Measurements from ENCODE around the gene SH3BP4.
"Not testable (repeated sequence)": the region's sequence is repeated elsewhere in the genome, so short reads cannot be mapped to it uniquely, and the experiment has no call there.

The SH3BP4 gene

DNA sequence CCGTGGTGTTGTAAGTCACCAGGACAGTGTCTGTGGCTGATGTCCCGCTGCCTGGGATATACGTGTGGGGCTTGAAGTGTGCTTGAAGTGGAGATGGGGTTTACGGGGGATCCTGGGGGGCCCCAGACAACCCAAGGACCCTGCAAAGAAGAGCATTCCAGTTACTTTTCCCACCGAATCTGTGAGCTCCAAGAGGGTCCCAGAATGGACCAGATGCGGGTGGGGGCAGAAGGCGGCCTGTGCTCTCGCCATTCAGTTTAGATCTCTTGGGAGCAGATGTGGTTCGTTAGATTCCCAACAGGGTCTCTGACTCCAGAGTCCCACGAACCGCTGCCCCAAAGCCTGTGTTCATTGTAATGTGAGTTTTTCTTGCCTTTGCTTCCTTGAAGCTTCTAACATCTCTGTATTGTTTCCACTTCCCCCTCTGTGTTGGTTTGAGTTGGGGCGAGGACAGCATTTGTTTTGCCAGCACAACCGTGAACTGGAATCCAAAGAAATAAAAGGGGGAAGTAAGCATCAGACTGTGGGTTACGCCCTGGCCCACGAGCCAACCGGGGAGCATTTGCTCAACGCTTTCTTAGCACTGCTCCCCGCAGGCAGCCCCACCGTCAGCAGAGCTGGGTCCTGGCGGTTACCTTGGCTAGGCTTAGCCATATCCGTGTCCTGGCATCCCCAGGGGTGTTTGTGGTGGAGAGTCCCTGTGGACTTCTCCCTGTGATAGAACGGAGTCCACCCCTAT is 92.1 kb downstream of the SH3BP4 start:
- DNase-seq: no peak

- DNase-seq: no peak
Measured at GRCh38 chr2:235044501-235045271, 92.9 kb downstream of the SH3BP4 start.

GRCh38 chr2:235045336-235045972 is 93.6 kb downstream of the SH3BP4 start:
- DNase-seq: no peak

DNA sequence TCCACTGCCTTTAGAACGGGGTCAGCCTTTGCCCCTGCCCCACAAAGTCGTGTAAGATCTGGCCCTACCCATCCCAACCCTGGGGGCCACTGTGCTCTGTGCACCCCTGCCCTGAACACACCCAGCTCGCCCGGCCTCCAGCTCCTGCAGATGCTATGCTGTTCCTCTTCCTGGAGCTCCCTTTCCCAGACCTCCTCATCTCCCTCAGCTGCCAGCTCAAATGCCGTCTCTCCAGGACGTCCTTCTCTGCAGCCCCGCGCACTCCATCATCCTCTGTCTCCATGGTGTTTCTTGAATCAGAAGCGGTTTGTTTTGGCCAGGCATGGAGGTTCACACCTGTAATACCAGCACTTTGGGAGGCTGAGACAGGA is 94.1 kb downstream of the SH3BP4 start:
- no peak for DNase-seq

GRCh38 chr2:235046589-235046988 is 94.8 kb downstream of the SH3BP4 start:
- DNase-seq: no peak

GRCh38 chr2:235047171-235048160 is 95.6 kb downstream of the SH3BP4 start:
- no peak for DNase-seq

GRCh38 chr2:235048549-235048948 is 96.7 kb downstream of the SH3BP4 start:
- no peak for DNase-seq

- no peak for DNase-seq
Measured at GRCh38 chr2:235049069-235049468, 97.3 kb downstream of the SH3BP4 start.

DNA sequence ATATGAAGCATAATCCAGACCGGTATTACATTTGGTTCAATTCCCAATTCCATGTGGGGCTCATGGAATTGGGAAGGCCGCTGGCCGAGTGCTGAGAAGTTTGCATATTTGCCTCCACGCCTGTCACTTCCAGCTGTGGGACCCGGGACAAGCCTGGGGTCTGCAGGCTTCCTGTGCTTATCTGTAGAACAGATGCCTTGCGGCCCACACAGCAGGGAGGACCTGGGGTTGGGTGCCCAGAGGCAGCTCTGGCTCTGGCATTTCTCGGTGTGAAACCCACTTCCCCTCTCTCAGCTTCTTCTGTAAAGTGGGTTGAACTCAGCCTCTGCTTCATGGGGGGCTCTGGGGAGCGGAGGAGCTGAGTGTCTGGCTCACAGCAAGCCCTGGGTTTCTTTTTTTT is 97.9 kb downstream of the SH3BP4 start:
- DNase-seq: no peak

- DNase-seq: no peak
Measured at GRCh38 chr2:235050980-235051351, 99.1 kb downstream of the SH3BP4 start.

DNA sequence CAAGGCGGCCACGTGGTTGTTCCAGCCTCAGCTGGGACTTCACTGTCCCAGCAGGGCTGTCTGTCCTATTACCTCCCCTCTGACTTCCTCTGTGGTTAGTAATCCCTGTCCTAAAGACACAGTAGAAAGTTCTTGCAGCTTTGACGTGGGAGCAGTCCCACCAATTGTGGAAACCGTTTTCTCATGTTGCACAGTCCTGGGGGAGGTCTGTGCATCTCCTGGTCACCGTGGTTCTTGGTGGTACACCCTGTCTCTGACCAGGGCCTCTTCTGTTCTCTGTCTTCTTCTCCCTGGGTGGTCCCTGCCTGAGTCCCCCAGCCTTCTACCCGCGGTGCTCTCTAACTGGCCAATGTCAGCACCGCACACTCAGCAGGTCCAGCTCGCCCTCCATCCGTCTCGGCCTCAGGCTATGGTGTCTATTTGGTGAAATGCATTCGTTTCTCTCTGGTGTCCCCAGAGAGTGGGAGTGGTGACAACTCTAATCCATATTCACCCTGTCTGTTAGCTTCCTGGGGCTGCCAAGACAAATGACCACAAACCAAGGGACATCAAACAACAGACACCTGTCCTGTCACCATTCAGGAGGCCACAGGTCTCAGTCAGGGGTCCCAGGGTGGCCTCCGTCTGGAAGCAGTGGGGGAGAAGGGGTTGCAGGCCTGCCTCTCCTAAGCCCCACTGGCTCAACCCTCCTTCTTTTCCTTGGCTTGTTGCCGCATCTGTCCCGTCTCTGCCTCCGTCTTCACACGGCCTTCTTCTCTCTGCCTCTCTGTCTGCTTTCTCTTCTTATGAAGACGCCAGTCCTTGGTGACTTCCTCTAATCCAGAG is 99.8 kb downstream of the SH3BP4 start:
- no peak for DNase-seq

GRCh38 chr2:235052514-235053354 is 100.9 kb downstream of the SH3BP4 start:
- DNase-seq: no peak

GRCh38 chr2:235053651-235054050 is 101.8 kb downstream of the SH3BP4 start:
- no peak for DNase-seq

- no peak for DNase-seq
Measured at GRCh38 chr2:235054475-235054874, 102.7 kb downstream of the SH3BP4 start.

DNA sequence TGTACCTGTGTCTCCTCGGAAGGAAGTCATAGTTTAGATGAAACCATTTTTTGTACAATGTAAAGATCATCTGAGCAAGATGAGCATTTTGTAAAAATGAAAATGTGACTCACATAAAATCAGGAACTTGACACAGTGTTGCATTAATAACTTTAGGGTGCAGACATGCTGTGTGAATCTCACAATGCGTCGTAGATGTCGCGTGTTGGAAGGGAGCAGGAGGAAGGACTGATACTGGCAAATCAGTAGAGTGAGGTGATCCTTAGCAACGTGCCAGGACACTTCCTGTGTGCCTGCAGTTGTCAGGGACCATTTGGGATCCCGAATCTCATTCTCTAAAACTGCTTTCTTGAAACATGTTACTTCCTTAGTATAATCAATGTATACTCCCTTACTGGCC is 103.1 kb downstream of the SH3BP4 start:
- no peak for DNase-seq

- DNase-seq: no peak
Measured at GRCh38 chr2:235055891-235056516, 104.2 kb downstream of the SH3BP4 start.

DNA sequence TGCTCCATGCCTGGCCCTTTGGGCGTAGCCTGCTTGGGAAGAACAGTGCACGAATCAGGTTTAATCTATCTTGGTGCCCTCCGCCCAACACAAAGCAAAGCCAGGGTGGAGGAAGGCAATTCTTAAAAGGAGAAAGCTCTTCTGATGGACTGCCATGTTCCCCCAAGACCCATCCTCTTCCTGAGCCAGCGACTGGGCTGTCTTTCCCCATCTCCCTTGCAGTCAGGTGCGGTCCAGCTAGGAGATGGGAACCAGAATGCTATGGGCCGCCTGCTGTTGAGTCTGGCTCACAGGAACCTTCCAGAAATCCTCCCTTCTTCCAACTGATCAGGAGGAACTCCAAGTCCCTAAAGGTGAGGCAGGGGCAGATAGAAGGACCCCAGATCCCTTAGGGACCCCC is 105.0 kb downstream of the SH3BP4 start:
- DNase-seq: no peak

DNA sequence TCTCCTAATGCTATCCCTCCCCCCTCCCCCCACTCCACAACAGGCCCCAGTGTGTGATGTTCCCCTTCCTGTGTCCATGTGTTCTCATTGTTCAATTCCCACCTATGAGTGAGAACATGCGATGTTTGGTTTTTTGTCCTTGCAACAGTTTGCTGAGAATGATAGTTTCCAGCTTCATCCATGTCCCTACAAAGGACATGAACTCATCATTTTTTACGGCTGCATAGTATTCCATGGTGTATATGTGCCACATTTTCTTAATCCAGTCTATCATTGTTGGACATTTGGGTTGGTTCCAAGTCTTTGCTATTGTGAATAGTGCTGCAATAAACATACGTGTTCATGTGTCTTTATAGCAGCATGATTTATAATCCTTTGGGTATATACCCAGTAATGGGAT is 105.8 kb downstream of the SH3BP4 start:
- not testable (repeated sequence) for DNase-seq

DNA sequence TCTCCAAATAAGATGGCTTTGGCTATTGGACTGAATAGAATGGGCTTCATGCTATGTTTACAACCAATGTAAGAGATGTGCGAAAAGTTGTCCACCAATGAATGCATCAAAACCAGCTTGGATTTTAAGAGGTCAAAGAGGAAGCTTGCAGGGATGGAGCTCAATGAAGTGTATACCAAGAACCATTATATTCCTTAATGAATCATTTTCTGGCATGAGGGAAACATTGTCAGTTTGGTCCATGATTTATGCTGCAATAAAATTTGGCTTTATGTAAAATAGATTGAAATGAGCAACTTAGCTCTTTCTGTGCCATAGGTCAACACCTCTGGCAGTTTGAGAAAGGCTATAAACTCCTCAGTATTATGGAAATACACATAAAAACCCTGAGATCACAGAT is 107.3 kb downstream of the SH3BP4 start:
- DNase-seq: no peak

- DNase-seq: no peak
Measured at GRCh38 chr2:235061656-235062055, 109.8 kb downstream of the SH3BP4 start.

Measured in stimulated activated CD4-positive, alpha-beta T cell treated with anti-CD3 and anti-CD28 coated beads, Interleukin-2, amount 100 ng/mL, for 48 hours (primary cell).